GM23338 (cell line): ENCODE results near the gene CYP1A2. TPM values are rescaled to one million over a fixed set of nuclear protein-coding genes. Genes with fewer than 3 reads are reported as not detected.

ENCODE experiments used
- ATAC-seq: fragments of 200-7000 bp; cut with Tn5 transposase; 3 replicates; pipeline ENCODE4 v1.9.1; 2020
- DNase-seq: peaks from one replicate; pipeline ENCODE4 v3.0.0-alpha.2; 2015; ENCODE audit warnings: low spot score
- H2AFZ ChIP-seq: fragments of 200-600 bp; sonication (generic); 2 replicates; pipeline ENCODE4 v1.8.0; 2016; ENCODE audit warnings: antibody characterized with exemption, mild to moderate bottlenecking, moderate library complexity
- H3F3A ChIP-seq: fragments of 200-600 bp; sonication (generic); replicated peaks from 2 replicates; pipeline ENCODE4 v1.8.0; 2017; ENCODE audit warnings: antibody characterized with exemption, mixed run types, low read depth
- H3K27ac ChIP-seq: fragments of 200-600 bp; sonication (generic); 2 replicates; pipeline ENCODE4 v1.6.1; 2016; ENCODE audit warnings: low read depth
- H3K27me3 ChIP-seq: fragments of 200-600 bp; sonication (generic); 2 replicates; pipeline ENCODE4 v1.8.0; 2016; ENCODE audit warnings: mild to moderate bottlenecking, mixed run types, moderate library complexity; ENCODE audit not compliant: insufficient read depth
- H3K36me3 ChIP-seq: fragments of 200-600 bp; sonication (generic); 2 replicates; pipeline ENCODE4 v1.8.0; 2016; ENCODE audit warnings: mild to moderate bottlenecking; ENCODE audit not compliant: insufficient read depth
- H3K4me1 ChIP-seq: fragments of 200-600 bp; sonication (generic); 2 replicates; pipeline ENCODE4 v1.8.0; 2016; ENCODE audit warnings: mild to moderate bottlenecking, moderate library complexity; ENCODE audit not compliant: insufficient read depth
- H3K4me2 ChIP-seq: fragments of 200-600 bp; sonication (generic); 2 replicates; pipeline ENCODE4 v1.7.1; 2017; ENCODE audit warnings: mixed run types
- H3K4me3 ChIP-seq: fragments of 200-600 bp; sonication (generic); 2 replicates; pipeline ENCODE4 v1.6.1; 2016; ENCODE audit warnings: mixed run types
- H3K79me2 ChIP-seq: fragments of 200-600 bp; sonication (generic); replicated peaks from 2 replicates; pipeline ENCODE4 v1.8.0; 2017; ENCODE audit warnings: mild to moderate bottlenecking; ENCODE audit not compliant: insufficient read depth
- H3K9me2 ChIP-seq: fragments of 200-600 bp; sonication (generic); 2 replicates; pipeline ENCODE4 v1.8.0; 2017; ENCODE audit not compliant: insufficient read depth
- H4K20me1 ChIP-seq: fragments of 200-600 bp; sonication (generic); replicated peaks from 2 replicates; pipeline ENCODE4 v1.8.0; 2017; ENCODE audit warnings: mild to moderate bottlenecking; ENCODE audit not compliant: insufficient read depth
- H3K27ac Mint-ChIP-seq: 2 replicates; pipeline ENCODE4 v1.8.0; 2020; ENCODE audit warnings: inconsistent platforms, mild to moderate bottlenecking, moderate library complexity, mixed read lengths
- H3K27me3 Mint-ChIP-seq: 3 replicates; pipeline ENCODE4 v1.8.0; 2022; ENCODE audit warnings: low read depth, mild to moderate bottlenecking, moderate library complexity, mixed read lengths, inconsistent platforms; ENCODE audit not compliant: insufficient read depth, poor library complexity
- H3K36me3 Mint-ChIP-seq: 3 replicates; pipeline ENCODE4 v1.8.0; 2021; ENCODE audit warnings: low read depth, mild to moderate bottlenecking, inconsistent platforms, moderate library complexity, mixed read lengths
- H3K4me1 Mint-ChIP-seq: 3 replicates; pipeline ENCODE4 v1.8.0; 2020; ENCODE audit warnings: mild to moderate bottlenecking, inconsistent platforms, mixed read lengths
- H3K4me3 Mint-ChIP-seq: 3 replicates; pipeline ENCODE4 v1.8.0; 2021; ENCODE audit warnings: moderate library complexity, mild to moderate bottlenecking, inconsistent platforms, mixed read lengths
- H3K9me3 Mint-ChIP-seq: 3 replicates; pipeline ENCODE4 v1.8.0; 2020; ENCODE audit warnings: moderate library complexity, mild to moderate bottlenecking, inconsistent platforms, mixed read lengths
- CTCF ChIP-seq, 2 experiments: fragments of 200-600 bp in 1 of 2; sonication (generic) in 1 of 2; conservative IDR thresholded peaks; 2 replicates each; pipeline versions ENCODE4 v1.5.1 to v1.6.1; 2016 to 2017; ENCODE audit warnings: antibody characterized with exemption in 2 of 2, low read depth in 2 of 2, mild to moderate bottlenecking in 2 of 2, moderate library complexity in 1 of 2
- ETS1 ChIP-seq: IDR thresholded peaks from 2 replicates; pipeline ENCODE4 v1.6.1; 2016; ENCODE audit warnings: antibody characterized with exemption
- EZH2 ChIP-seq: fragments of 200-600 bp; sonication (generic); IDR thresholded peaks from one replicate; pipeline ENCODE4 v1.8.0; 2017; ENCODE audit warnings: antibody characterized with exemption, mild to moderate bottlenecking, low read depth; ENCODE audit not compliant: unreplicated experiment
- JUNB ChIP-seq: IDR thresholded peaks from one replicate; pipeline ENCODE4 v1.6.1; 2016; ENCODE audit warnings: antibody characterized with exemption; ENCODE audit not compliant: unreplicated experiment
- POLR2AphosphoS5 ChIP-seq: IDR thresholded peaks from 2 replicates; pipeline ENCODE4 v1.6.1; 2016; ENCODE audit warnings: antibody characterized with exemption, low read depth
- REST ChIP-seq: IDR thresholded peaks from one replicate; pipeline ENCODE4 v1.6.1; 2018; ENCODE audit warnings: antibody characterized with exemption; ENCODE audit not compliant: unreplicated experiment
- ZNF331 ChIP-seq: fragments of 250-450 bp; sonication (Bioruptor Pico); IDR thresholded peaks from 2 replicates; pipeline ENCODE4 v1.5.0; 2020; ENCODE audit warnings: low read depth, mild to moderate bottlenecking, moderate library complexity
- polyA plus RNA-seq: library from polyadenylated mRNA; unstranded; fragments of >200 nt; fragmentation: Nextera tagmentation; extraction: Ambion mirVana; gene quantifications from 2 replicates; pipeline ENCODE4 v1.2.1, GENCODE V29; 2016
- total RNA-seq: library from RNA; depleted of rRNA; stranded (reverse); fragments of >200 nt; shearing (Covaris generic); gene quantifications from 2 replicates; pipeline ENCODE4 v1.2.3, GENCODE V29; 2014

CYP1A2 gene
- total and polyA plus RNA-seq, 2 experiments from 2014 or later = not detected

- TF ChIP-seq EZH2 (no peak), ETS1 (no peak)
Measured at GRCh38 chr15:74786551-74787165, 38.0 kb downstream of the CYP1A2 start (continued).

- Histone ChIP-seq H3K36me3 (no peaks in the 10 kb centered on the region), H3K4me3 (no peak overlapping the region), H3K4me1 (peaks cover 34% of the 10 kb centered on the region), H3F3A (peaks cover 7% of the 10 kb centered on the region), H2AFZ (no peak overlapping the region), H3K9me2 (no peaks in the 10 kb centered on the region), H4K20me1 (peaks cover 50% of the 10 kb centered on the region), H3K79me2 (peaks cover 20% of the 10 kb centered on the region), H3K27me3 (no peaks in the 10 kb centered on the region), H3K27ac (no peak overlapping the region), H3K4me2 (0 out of 2 replicates have a peak overlapping the region, but pooled peaks have one; percentile 26)
- Mint-ChIP-seq H3K27me3 (peaks cover 24% of the 10 kb centered on the region), H3K9me3 (no peaks in the 10 kb centered on the region), H3K36me3 (no peaks in the 10 kb centered on the region), H3K4me3 (no peak overlapping the region; the same call in 2 of the 3 replicates), H3K27ac (no peak overlapping the region), H3K4me1 (peaks cover 41% of the 10 kb centered on the region)
- DNase-seq (peak; percentile 90), ATAC-seq (peak; percentile 86)
- peak; percentile 17; the same call in 1 of the 2 replicates for TF ChIP-seq ETS1
- no peak for TF ChIP-seq ZNF331 (CRISPR knock-in tag)
- no peak for TF ChIP-seq REST
- peak; percentile 56 to 78 for TF ChIP-seq CTCF (conservative IDR thresholded peaks at IDR 0.05; ENCODE audit: low read depth in 2 of 2)
- no peak for TF ChIP-seq POLR2AphosphoS5
- no peak for TF ChIP-seq JUNB
Measured at GRCh38 chr15:74787251-74788041, 38.8 kb downstream of the CYP1A2 start.
